ES-I3 (cell line): ENCODE measurements around the gene RGS19.

Experiments used
- H3K36me3 ChIP-seq: 2 replicates; pipeline ENCODE4 v1.6.1; 2013; ENCODE audit warnings: mild to moderate bottlenecking, low read length, control low read depth, moderate library complexity; ENCODE audit not compliant: insufficient read depth
- H3K4me1 ChIP-seq: 2 replicates; pipeline ENCODE4 v1.6.1; 2013; ENCODE audit warnings: mild to moderate bottlenecking, control low read depth, low read length; ENCODE audit not compliant: insufficient read depth
- H3K9ac ChIP-seq: 2 replicates; pipeline ENCODE4 v1.6.1; 2013; ENCODE audit warnings: low read depth, mild to moderate bottlenecking, low read length, moderate library complexity
- H3K9me3 ChIP-seq: 2 replicates; pipeline ENCODE4 v1.6.1; 2013; ENCODE audit warnings: mild to moderate bottlenecking, low read length, moderate library complexity; ENCODE audit not compliant: control insufficient read depth, insufficient read depth

Gene RGS19

DNA sequence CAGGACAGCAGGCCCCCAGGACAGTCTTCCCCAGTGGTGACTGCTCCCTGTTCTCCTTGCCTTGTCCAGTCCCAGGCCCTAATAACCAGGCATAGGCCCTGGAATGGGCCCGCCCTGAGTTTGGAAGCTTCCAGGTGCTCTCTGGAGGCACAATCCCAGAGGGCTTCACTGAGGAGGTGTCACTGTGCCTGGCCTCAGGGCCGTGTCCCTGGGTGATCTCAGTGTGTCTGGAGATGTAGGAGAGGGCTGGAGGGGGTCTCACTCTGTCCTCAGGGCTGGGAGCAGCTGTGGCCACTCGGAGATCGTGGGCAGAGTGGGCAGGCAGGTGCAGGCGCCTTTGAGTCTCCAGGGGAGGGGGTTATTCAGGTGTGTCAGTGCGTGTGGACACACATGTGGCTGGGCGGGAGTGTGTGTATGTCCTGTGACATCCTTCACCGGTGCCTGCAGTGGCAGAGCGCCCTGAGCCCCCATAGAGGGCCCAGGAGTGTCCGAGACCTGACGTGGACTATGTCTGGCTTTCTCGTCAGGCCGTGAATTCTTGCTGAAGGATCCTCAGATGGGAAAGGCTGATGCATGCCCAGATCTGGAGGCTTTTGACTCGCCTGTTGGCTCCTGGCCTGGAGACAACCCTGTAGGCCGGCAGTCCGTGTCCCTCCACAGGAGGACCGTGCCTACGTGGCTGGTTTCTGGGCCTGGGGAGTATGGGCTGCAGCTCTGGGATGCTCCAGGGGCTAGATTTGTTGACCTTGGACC lies 33.5 kb upstream of the RGS19 start:
- Histone ChIP-seq H3K4me1 (no peaks in the 10 kb centered on the region), H3K9ac (no peak overlapping the region), H3K36me3 (no peaks in the 10 kb centered on the region), H3K9me3 (no peaks in the 10 kb centered on the region)

DNA sequence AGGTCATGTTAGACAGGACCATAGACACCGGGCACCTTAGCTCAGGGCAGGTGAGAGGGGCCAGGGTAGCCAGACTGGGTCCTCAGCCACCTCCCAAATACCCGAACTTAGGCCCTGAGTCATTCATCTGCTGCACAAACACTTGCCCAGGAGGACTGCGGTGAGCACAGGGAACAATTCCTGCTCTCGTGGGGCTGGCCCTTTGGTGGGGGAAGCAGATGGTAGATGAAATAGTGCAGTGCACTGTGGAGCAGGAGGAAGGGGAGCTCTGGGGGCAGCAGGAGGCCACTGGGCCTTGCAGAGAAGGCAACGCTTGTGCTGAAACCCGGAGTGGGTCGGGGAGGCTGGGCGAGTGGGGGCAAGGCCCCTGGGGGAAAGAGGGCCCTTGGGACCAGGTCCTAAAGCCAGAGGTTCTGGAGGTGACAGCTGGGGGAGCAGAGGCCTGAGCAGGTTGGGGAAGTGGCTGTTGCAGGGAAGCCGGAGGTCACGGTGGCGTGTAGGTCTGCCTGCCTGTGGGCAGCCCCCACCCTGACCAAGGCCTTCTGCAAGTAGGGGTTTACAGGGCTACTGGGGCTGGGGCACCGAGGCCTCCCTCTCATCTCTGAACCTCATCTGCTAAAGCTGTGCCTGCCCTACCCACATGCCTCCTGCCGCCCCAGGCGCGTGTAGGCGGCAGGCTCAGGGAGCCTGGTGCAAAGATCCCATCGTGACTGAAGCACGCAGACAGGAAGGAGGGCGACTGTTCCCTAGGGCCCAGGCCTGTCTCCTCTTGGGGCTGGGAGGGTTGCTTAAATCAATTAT lies 32.7 kb upstream of the RGS19 start:
- no peaks in the 10 kb centered on the region for H3K36me3 ChIP-seq

DNA sequence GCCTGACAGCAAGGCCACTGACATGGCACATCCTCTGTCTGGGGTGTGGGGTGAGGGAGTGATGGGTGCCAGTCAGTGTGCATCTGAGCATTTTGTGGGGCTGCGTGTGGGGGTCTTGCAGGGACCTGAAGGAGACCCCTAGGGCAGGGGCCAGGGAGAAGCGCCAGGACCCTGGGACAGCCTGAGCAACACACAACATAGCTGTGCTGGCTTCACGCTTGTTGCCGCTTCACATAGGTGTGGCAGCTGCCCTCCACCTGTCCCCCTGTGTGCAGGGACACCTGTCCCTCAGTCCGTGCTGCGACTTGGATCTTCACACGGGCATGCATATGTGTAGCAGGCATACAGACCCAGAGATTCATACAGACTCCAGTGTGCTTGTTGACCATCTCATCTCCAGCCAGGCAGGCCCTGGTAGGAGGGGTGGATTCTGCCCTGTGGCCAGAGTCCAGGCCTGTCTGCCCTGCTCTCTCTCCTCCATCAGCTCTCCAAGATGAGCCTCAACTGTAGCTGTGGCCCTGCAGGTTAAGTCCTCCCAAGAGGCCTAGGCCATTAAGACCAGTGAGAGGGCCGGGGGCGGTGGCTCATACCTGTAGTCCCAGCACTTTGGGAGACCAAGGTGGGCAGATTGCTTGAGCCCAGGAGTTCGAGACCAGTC lies 31.2 kb upstream of the RGS19 start:
- no peaks in the 10 kb centered on the region for H3K9me3 ChIP-seq
- H3K36me3 ChIP-seq = no peaks in the 10 kb centered on the region
- no peaks in the 10 kb centered on the region; the same call in 1 of the 2 replicates for H3K4me1 ChIP-seq
- H3K9ac ChIP-seq = no peak overlapping the region

More for the DNA sequence above, 32.7 kb upstream of the RGS19 start:
- Histone ChIP-seq H3K9me3 (no peaks in the 10 kb centered on the region), H3K4me1 (no peaks in the 10 kb centered on the region; the same call in 1 of the 2 replicates), H3K9ac (no peak overlapping the region)

DNA sequence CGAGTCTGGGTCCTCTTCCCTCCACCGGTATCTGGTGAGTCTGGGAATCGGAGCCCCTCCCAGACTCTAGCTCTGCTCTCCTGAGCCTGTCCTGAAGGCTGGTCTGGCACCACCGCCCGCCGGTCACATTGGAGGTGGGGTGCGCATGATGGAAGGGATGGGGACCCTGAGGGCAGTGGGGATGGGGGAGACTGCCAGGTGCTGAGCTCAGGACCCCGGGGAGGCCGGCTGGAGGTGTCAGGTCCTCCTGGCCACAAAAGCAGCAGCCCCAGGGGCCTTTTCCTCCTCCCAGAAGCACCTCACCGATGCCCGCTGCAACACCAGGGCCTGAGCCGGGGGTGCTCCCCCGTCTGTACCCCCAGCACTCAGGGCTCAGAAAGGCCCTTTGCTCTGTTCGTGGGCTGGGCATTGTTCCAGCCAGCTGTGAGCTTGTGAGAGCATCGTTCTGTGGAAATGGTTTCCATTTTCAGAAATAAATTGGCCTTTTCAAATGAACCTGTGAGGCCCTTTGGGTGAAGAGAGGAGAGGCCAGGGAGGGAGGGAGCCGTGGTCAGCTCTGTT lies 30.6 kb upstream of the RGS19 start:
- H3K9me3 ChIP-seq = no peaks in the 10 kb centered on the region
- H3K36me3 ChIP-seq = no peaks in the 10 kb centered on the region
- no peak overlapping the region for H3K9ac ChIP-seq
- H3K4me1 ChIP-seq = no peaks in the 10 kb centered on the region; the same call in 1 of the 2 replicates

DNA sequence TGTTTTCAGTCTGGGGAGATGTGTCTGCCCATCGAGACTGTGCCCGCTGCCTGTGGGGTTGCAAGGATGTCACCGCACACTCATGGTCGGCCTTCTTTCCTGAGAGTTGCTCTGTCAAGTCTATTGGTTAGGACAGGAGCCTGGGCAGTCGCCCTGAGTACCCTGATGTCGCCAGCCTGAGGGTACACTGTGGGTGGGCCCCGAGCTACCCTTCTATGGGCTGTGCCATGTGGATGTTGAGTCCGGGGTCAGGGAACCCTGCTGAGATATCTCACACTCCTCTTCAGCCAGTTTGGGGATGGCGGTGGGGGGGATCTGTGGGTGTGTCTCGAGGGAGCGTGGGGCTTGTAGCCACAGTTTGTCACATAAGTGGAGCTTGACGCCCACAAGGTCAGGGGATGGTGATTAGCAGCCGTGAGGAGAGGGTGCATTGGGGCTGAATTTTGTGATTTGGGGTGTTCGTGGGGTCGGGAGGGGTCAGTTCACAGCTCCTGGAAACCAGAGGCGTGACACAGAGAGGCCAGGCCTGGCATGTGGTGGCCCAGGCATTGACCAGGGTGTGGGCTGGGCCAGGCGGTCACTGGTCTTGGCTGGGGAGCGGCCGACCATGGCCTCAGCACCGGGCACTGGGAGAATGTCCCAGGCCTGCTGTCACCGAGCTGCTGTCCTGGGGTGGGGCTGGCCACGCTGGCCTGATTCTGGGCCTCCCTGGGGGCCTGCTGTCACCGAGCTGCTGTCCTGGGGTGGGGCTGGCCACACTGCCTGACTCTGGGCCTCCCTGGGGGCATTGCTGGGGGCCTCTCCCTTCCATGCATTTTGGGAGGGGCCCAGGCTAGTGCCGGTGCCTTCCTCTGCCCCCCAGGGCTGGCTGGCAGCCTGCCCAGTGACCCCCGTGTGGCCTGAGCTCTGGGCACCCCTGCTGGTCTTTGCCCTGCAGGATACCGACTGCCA lies 29.7 kb upstream of the RGS19 start:
- Histone ChIP-seq H3K9ac (no peak overlapping the region), H3K36me3 (no peaks in the 10 kb centered on the region), H3K4me1 (no peaks in the 10 kb centered on the region; the same call in none of the 2 replicates), H3K9me3 (no peaks in the 10 kb centered on the region)

DNA sequence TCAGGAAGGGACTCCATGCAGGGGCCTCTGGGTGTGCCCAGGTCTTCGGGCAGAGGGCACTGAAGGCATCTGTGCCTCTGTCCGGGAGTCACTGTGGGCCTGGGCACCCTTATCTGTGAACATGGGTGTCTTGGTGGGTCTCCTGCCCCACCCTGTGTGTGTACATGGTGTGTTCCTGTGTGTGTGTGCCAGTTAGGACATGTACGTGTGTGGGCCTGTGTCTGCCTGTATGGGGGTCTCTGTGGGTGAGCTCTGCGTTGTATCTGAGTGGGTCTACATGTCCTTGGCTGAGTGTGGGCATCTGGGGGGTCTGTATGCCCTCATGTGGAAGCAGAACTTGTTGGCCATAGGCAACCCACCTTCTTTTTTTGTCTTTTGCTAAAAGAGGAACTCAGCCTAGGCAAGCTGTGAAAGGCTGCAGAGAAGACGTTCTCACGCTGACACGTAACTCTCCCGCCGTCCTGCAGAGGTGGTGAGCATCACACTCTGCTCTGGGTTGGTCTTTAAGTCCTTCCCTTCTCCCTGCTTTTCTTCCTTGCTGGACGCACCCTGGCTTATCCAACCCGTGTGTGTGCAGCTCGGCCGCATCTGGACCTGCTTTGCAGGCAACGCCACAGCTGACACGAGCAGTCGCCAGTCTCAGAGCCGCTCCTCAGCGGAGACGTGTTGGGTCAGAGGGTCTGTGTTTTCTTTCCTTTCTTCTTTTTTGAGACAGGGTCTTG lies 28.6 kb upstream of the RGS19 start:
- no peaks in the 10 kb centered on the region; the same call in none of the 2 replicates for H3K4me1 ChIP-seq
- no peak overlapping the region for H3K9ac ChIP-seq
- H3K9me3 ChIP-seq = no peaks in the 10 kb centered on the region
- H3K36me3 ChIP-seq = no peaks in the 10 kb centered on the region

DNA sequence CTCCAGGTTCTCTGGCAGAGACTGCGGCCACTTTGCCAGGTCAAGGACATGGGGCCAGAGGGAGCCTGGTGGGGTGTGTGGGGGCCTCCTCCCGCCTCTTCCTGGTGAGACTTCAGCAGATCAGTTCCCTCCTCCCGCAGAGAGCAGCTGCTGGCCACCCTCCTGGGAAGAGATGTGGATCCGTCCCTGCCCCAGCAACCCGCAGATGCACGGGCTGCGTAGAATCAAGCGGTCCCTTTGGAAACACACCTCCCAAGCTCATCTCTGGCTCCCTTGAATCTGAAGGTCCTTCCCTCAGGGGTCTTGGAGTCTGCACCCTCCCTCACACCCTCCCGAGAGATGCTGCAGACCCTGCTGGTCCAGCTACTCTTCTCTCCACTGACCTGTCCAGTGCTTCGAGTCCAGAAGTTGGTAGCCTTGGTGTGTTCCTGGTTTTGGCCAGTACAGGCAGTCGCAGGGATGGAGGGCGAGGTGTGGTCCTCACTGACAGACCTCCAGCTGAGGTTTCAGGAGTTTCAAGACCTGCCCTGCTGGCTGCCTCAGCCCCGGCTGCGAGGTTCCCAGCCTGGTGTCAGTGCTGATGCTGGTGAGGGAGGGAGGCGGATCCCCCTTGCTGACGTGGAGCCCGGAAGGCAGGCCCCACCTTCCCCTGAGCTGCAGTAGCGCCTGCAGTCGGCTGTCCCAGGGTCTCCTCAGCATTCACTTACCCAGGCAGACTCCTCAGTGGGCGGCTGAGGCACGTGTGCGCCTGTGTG lies 27.8 kb upstream of the RGS19 start, which contains the start of gene NPBWR2:
TSS of gene NPBWR2 (minus strand) at position 585 of the 755 bp plus-strand sequence. CDS start 734 bp downstream, outside the sequence.
- no peak within 1 kb of the TSS for H3K9ac ChIP-seq
- no peaks in the 10 kb centered on the region for H3K36me3 ChIP-seq
- H3K4me1 ChIP-seq = no peaks in the 10 kb centered on the region; the same call in none of the 2 replicates
- no peaks in the 10 kb centered on the region for H3K9me3 ChIP-seq

DNA sequence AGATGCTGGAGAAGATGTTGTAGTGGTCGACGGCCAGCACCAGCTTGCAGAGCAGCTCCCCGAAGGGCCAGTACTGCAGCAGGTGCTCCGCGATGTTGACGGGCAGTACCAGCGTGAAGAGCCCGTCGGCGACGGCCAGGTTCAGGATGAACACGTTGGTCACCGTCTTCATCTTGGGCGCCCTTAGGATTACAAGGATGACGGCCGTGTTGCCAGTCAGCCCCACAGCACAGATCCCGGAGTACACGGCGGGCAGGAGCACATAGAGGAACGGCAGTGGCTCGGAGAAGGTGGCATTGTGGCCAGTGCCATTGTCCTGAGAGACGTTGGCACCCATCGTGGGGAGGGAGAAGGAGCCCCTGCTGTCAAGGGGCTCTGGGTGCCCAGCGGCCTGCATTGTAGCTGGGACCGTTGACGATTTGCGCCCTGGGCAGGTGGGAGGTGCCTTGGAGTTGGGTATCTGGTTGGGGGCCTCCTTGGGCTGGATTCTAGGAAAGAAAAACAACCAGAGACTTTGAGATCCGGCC lies 27.2 kb upstream of the RGS19 start:
- no peak overlapping the region for H3K9ac ChIP-seq
- no peaks in the 10 kb centered on the region; the same call in none of the 2 replicates for H3K4me1 ChIP-seq
- no peaks in the 10 kb centered on the region for H3K9me3 ChIP-seq
- H3K36me3 ChIP-seq = no peaks in the 10 kb centered on the region

DNA sequence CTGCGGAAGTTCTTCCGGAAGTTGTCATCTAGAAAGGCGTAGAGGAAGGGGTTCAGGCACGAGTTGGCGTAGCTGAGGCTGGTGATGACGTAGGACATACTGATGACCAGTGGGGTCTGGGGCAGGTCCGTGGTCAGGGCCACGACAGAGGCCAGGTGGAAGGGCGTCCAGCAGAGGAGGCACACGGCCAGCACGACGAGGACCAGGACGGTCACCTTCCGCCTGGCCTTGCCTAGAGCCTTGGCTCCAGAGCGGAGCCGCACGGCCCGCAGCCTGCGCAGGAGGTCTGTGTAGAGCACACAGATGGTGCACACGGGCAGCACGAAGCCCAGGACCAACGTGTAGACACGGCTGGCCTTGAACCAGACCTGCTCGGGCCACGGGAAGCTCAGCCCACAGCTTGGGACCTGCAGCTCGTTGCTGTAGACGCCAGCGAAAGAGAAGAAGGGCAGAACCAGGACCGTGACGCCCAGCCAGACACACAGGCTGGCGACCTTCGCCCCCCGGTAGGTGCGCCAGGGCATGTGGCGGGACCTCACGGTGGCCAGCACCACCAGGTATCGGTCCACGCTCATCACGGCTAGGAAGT lies 26.6 kb upstream of the RGS19 start:
- Histone ChIP-seq H3K9ac (no peak overlapping the region), H3K9me3 (no peaks in the 10 kb centered on the region), H3K4me1 (no peaks in the 10 kb centered on the region; the same call in none of the 2 replicates), H3K36me3 (no peaks in the 10 kb centered on the region)

DNA sequence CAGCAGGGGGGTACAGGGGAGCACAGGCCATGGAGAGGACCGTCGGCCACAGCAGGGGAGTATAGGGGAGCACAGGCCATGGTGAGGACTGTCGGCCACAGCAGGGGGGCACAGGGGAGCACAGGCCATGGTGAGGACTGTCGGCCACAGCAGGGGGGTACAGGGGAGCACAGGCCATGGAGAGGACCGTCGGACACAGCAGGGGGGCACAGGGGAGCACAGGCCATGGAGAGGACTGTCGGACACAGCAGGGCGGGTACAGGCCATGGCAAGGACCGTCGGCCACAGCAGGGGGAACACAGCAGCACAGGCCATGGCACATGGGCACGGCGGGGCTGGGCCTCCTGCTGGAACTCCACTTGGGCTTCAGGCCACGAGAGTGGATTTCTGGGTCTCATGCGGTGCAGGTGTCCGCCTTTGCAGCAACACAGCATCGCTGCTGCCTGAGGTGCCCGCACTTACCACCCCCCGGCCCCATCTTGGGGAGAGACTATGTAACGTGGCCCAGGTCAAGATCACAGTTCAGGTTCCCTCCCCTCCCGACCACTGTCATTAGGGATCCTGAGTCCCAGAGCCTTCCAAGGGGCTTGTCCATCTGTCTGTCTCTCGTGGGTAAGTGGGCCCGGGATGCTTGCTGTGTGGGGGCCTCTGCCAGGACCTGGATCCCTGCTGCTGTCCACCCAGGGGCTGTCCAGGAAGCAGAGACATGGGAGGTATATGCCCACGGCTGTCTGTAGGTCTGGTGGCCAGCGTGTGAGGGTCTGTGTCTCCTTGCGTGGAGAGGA lies 25.5 kb upstream of the RGS19 start:
- Histone ChIP-seq H3K4me1 (no peaks in the 10 kb centered on the region; the same call in none of the 2 replicates), H3K36me3 (no peaks in the 10 kb centered on the region), H3K9ac (no peak overlapping the region), H3K9me3 (no peaks in the 10 kb centered on the region)

DNA sequence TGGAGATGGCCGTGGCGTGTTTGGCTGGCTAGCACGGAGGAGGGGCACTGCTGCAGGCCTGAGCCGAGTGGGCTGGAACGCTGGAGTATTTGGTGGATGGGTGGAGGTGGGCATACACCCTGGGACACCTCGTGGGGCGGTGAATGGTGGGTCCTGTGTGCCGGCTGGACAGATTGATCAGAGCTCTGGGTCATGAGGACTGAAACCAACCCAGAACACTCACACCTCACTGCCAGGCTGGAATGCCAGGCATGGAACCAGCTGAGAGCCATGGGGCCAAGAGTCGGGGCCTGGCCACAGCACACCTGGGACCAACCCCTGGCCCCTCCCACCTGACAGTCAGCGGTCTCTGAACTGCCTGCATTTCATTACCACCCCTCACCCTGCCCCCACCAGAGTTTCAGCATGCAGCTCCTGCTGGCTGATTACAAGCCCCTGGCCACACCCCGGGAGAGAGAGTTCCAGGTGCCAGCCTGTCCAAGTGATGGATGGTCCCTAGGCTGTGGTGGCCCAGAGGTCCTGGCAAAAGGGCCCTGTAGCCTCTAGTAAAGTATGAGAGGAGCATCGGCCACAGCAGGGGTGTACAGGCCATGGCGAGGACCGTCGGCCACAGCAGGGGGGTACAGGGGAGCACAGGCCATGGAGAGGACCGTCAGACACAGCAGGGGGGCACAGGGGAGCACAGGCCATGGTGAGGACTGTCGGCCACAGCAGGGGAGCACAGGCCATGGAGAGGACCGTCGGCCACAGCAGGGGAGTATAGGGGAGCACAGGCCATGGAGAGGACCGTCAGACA lies 24.8 kb upstream of the RGS19 start:
- H3K4me1 ChIP-seq = no peaks in the 10 kb centered on the region; the same call in none of the 2 replicates
- H3K9ac ChIP-seq = no peak overlapping the region
- H3K36me3 ChIP-seq = no peaks in the 10 kb centered on the region
- no peaks in the 10 kb centered on the region for H3K9me3 ChIP-seq
